ENCODE data around the gene TAL1. TPM values are rescaled to one million over a fixed set of nuclear protein-coding genes. Genes with fewer than 3 reads are reported as not detected.
A peak's percentile ranks its signal among the peaks of the same experiment; 100 is the strongest.

The TAL1 gene
- total RNA-seq, 4 donors from 2014 or later, result 3.0 to 4.2 (median 3.6) TPM

DNA sequence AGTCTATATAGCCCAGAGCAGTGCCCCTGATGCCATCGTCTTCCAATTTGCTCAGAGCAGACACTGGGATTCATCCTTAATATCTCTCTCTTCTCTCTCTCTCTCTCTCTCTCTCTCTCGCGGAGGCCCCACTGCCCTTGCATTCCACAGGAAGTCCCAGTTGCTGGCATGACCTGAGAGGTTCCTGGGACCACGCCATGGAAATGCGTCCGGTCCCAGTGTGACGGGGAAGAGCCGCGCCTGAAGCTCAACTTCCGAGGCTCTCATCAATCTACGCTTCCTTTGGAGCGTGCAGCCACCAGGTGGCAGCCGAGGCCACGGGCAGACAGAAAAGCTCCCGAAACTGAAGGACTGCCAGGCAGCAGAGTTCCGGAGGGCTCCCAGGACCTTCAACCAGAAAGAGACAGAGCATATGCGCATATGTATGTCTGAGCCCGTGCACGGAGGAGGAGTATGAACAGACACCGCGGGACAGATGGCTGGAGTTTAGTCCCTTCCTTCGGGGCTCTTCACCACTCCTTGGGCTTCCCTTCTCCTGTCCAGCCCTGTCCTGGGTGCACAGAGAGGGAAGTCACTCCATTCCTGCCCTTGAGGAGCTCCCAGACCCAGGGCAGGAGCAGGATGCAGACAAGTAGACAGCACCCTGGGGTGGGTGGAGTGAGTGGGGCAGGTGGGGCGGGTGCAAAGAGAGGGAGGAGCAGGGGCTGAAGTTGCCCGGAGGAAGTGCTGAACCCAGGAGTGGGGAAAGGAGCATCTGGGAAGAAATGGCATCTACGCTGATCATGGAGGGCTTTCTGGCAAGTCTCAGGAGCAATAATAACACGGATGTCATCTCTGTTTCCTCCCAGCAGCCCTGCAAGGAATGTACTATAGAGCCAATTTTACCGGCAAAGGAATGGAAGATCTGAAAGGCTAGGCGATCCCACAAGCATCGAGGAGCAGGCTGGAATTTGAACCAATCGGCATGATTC, 52.7 kb downstream of the TAL1 start:
- H3K4me1 ChIP-seq, result peaks cover 0 to 22% (median 12%) of the 10 kb centered on the region in 3 donors
- 7 to 11% methylated on average over 6 to 10 of the region's 30 CpGs for WGBS, 2 donors (ENCODE audit: low coverage in 1 of 2)
- TF ChIP-seq, protein P1, sequence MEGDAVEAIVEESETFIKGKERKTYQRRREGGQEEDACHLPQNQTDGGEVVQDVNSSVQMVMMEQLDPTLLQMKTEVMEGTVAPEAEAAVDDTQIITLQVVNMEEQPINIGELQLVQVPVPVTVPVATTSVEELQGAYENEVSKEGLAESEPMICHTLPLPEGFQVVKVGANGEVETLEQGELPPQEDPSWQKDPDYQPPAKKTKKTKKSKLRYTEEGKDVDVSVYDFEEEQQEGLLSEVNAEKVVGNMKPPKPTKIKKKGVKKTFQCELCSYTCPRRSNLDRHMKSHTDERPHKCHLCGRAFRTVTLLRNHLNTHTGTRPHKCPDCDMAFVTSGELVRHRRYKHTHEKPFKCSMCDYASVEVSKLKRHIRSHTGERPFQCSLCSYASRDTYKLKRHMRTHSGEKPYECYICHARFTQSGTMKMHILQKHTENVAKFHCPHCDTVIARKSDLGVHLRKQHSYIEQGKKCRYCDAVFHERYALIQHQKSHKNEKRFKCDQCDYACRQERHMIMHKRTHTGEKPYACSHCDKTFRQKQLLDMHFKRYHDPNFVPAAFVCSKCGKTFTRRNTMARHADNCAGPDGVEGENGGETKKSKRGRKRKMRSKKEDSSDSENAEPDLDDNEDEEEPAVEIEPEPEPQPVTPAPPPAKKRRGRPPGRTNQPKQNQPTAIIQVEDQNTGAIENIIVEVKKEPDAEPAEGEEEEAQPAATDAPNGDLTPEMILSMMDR (IDR thresholded peaks at IDR 0.05), result peak in 3 of 4 experiments; percentile 85 to 94 (median 86)
- peak; percentile 22 for TF ChIP-seq POLR2AphosphoS5 (IDR thresholded peaks at IDR 0.05)
- no peak for TF ChIP-seq EP300 (IDR thresholded peaks at IDR 0.05)
- peak; percentile 87 for ATAC-seq
- no peaks in the 10 kb centered on the region for H3K36me3 ChIP-seq
- H3K27ac ChIP-seq, result peak overlapping the region in 2 of 4 donors; percentile 7 to 31
- no peaks in the 10 kb centered on the region for H3K9me3 ChIP-seq
- peak overlapping the region; percentile 5 to 46 for H3K4me3 ChIP-seq
- H3K27me3 ChIP-seq, result peaks cover 56% of the 10 kb centered on the region

DNA sequence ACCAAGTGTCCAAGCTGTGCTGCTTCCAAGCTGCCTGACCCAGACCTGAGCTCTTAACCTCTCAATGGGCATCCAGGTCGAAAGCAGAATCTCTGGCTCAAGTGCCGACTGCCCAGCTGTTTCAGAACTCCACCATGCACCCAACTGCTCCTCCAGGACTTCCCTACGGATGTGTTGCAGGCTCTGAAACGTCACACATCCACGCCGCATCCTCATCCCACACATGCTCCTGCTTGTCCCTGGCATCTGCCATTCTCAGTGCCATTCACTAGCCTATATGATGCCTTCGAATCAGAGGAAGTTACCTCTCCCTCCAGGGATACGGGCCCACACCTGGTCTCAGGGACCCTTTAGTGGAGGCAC, 53.4 kb downstream of the TAL1 start:
- Histone ChIP-seq H3K27ac (peak overlapping the region in 1 of 4 donors; percentile 7), H3K9me3 (no peaks in the 10 kb centered on the region), H3K4me1 (peaks cover 0 to 22% (median 12%) of the 10 kb centered on the region in 3 donors), H3K27me3 (peaks cover 56% of the 10 kb centered on the region), H3K36me3 (no peaks in the 10 kb centered on the region), H3K4me3 (peak overlapping the region in 1 of 2 donors; percentile 46)
- no peak for ATAC-seq
- TF ChIP-seq EP300 (IDR thresholded peaks at IDR 0.05) (no peak), POLR2AphosphoS5 (IDR thresholded peaks at IDR 0.05) (no peak), POLR2A (IDR thresholded peaks at IDR 0.05) (no peak)
- TF ChIP-seq, protein P1 (IDR thresholded peaks at IDR 0.05), result no peak
- WGBS, 2 donors (ENCODE audit: low coverage in 1 of 2), result 66 to 76% methylated on average over 4 to 6 of the region's 8 CpGs

DNA sequence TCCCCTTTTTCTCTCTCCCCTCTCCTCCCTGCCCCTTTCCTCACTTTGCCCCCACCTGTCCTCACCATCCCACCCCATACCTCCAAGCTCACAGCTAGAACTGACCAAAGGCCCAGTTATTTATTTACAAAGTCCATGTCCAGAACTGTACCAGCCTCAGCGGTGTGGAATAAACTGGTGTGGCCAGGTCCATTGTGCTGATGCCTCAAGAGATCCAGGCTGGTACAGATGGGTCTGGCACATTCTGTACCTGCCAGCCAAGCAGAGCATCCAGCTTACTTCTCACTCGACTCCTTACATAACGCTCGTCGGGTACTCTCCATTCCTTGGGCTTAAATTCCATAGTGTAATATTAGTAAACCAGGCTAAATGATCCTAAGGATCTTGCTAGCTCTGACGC, 54.0 kb downstream of the TAL1 start:
- Histone ChIP-seq H3K9me3 (peaks cover 0 to 5% (median 0%) of the 10 kb centered on the region in 3 donors), H3K4me3 (no peak overlapping the region), H3K27me3 (peaks cover 56% of the 10 kb centered on the region), H3K27ac (no peak overlapping the region), H3K4me1 (peaks cover 0 to 22% (median 12%) of the 10 kb centered on the region in 3 donors), H3K36me3 (no peaks in the 10 kb centered on the region)
- no peak for TF ChIP-seq EP300 (IDR thresholded peaks at IDR 0.05)
- no peak for TF ChIP-seq POLR2A (IDR thresholded peaks at IDR 0.05)
- TF ChIP-seq POLR2AphosphoS5 (IDR thresholded peaks at IDR 0.05), result no peak
- TF ChIP-seq, protein P1 (IDR thresholded peaks at IDR 0.05), result no peak
- ATAC-seq, result no peak
- 63 to 78% methylated on average over 3 to 6 of the region's 6 CpGs for WGBS, 2 donors (ENCODE audit: low coverage in 1 of 2)

DNA sequence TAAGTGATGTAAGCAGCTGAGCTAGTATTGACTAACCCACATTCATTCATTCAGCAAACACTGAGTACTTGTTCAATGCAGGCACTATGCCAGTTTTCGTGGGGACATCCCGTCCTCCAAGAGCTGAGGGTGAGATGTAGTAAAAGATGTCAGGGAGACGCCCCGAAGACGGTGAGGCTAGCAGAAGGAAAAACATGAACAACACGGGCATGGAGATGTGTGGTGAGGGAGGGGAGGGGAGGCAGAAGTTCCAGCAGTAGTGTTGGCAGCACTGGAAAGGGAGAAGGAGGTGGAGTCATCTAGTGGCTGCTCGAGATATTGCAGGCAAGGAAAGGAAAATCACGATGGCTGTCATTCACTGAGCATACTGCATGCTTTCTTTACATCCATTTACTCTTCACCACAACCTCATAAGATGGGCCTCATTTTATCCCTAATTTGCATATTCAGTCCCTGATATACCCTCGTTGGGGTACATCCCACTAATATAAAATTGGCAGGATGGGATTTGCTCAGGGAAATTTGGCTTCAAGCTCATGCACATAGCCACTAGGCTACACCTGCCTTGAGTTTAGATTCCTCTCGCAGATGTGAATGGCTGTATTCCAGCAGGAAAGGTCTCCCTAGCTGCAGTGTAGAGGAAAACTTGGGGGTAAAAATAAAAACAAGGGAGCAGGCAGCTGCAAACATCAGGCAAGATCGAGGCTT, 56.6 kb downstream of the TAL1 start:
- H3K4me1 ChIP-seq, result peaks cover 0 to 21% (median 12%) of the 10 kb centered on the region in 3 donors
- TF ChIP-seq EP300 (IDR thresholded peaks at IDR 0.05) (no peak), POLR2AphosphoS5 (IDR thresholded peaks at IDR 0.05) (no peak), POLR2A (IDR thresholded peaks at IDR 0.05) (no peak)
- TF ChIP-seq, protein P1 (IDR thresholded peaks at IDR 0.05), result peak; percentile 87 to 93 (median 91)
- 11 to 13% methylated on average over 5 to 11 of the region's 11 CpGs for WGBS, 2 donors (ENCODE audit: low coverage in 1 of 2)
- H3K9me3 ChIP-seq, result peaks cover 0 to 12% (median 0%) of the 10 kb centered on the region in 3 donors
- peaks cover 36% of the 10 kb centered on the region for H3K27me3 ChIP-seq
- no peak overlapping the region for H3K4me3 ChIP-seq
- H3K36me3 ChIP-seq, result no peaks in the 10 kb centered on the region
- H3K27ac ChIP-seq, result no peak overlapping the region
- ATAC-seq, result peak; percentile 9

Measured in gastroesophageal sphincter (tissue), 4 donors.